ENCODE measurements around the gene C12orf76. TPM values are rescaled to one million over a fixed set of nuclear protein-coding genes. Genes with fewer than 3 reads are reported as not detected.
A peak's percentile ranks its signal among the peaks of the same experiment; 100 is the strongest.

The C12orf76 gene
- total and polyA plus RNA-seq, 9 of the 15 experiments (the other 6 are each of a cell fraction or from before 2014, with no cell fraction given): 6.3 to 38.6 (median 12.3) TPM

GRCh38 chr12:110071967-110072366 is 23.6 kb upstream of the C12orf76 start (continued):
- TF ChIP-seq, protein P1, sequence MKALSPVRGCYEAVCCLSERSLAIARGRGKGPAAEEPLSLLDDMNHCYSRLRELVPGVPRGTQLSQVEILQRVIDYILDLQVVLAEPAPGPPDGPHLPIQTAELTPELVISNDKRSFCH (CRISPR knock-in tag; IDR thresholded peaks at IDR 0.05): no peak
- TF ChIP-seq, protein P1 (tag; IDR thresholded peaks at IDR 0.05): no peak
- TF ChIP-seq KDM1A (IDR thresholded peaks at IDR 0.05) (peak in 1 of 2 experiments; percentile 56; a peak in 2 of 4 replicates), MNT (conservative IDR thresholded peaks at IDR 0.05) (no peak), TCFL5 (CRISPR knock-in tag; conservative IDR thresholded peaks at IDR 0.05) (no peak), ZNF174 (CRISPR knock-in tag; IDR thresholded peaks at IDR 0.05) (no peak), ZNF79 (CRISPR knock-in tag; IDR thresholded peaks at IDR 0.05; ENCODE audit: low read depth) (no peak), HDAC6 (IDR thresholded peaks at IDR 0.05; ENCODE audit: low read depth, low read length) (no peak), YY1 (IDR thresholded peaks at IDR 0.05; ENCODE audit: borderline replicate concordance in 1 of 3, control insufficient read depth in 1 of 3, extremely low read depth in 1 of 3, insufficient read depth in 3 of 3, insufficient read length in 1 of 3, insufficient replicate concordance in 2 of 3, low read depth in 1 of 3, low read length in 2 of 3) (no peak), SMARCA5 (IDR thresholded peaks at IDR 0.05) (peak; percentile 43; the same call in 1 of the 2 replicates), STAT5B (CRISPR knock-in tag; IDR thresholded peaks at IDR 0.05) (no peak), ZC3H11A (IDR thresholded peaks at IDR 0.05; ENCODE audit: low read depth, low read length) (no peak), NCOA2 (IDR thresholded peaks at IDR 0.05; ENCODE audit: partially characterized antibody in 2 of 2) (no peak), SAFB2 (IDR thresholded peaks at IDR 0.05; ENCODE audit: borderline replicate concordance, low read depth, low read length, severe bottlenecking) (no peak)
- TF ChIP-seq, protein P2, sequence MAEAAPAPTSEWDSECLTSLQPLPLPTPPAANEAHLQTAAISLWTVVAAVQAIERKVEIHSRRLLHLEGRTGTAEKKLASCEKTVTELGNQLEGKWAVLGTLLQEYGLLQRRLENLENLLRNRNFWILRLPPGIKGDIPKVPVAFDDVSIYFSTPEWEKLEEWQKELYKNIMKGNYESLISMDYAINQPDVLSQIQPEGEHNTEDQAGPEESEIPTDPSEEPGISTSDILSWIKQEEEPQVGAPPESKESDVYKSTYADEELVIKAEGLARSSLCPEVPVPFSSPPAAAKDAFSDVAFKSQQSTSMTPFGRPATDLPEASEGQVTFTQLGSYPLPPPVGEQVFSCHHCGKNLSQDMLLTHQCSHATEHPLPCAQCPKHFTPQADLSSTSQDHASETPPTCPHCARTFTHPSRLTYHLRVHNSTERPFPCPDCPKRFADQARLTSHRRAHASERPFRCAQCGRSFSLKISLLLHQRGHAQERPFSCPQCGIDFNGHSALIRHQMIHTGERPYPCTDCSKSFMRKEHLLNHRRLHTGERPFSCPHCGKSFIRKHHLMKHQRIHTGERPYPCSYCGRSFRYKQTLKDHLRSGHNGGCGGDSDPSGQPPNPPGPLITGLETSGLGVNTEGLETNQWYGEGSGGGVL (CRISPR knock-in tag; IDR thresholded peaks at IDR 0.05): no peak
- TF ChIP-seq, protein P3, sequence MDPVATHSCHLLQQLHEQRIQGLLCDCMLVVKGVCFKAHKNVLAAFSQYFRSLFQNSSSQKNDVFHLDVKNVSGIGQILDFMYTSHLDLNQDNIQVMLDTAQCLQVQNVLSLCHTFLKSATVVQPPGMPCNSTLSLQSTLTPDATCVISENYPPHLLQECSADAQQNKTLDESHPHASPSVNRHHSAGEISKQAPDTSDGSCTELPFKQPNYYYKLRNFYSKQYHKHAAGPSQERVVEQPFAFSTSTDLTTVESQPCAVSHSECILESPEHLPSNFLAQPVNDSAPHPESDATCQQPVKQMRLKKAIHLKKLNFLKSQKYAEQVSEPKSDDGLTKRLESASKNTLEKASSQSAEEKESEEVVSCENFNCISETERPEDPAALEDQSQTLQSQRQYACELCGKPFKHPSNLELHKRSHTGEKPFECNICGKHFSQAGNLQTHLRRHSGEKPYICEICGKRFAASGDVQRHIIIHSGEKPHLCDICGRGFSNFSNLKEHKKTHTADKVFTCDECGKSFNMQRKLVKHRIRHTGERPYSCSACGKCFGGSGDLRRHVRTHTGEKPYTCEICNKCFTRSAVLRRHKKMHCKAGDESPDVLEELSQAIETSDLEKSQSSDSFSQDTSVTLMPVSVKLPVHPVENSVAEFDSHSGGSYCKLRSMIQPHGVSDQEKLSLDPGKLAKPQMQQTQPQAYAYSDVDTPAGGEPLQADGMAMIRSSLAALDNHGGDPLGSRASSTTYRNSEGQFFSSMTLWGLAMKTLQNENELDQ (CRISPR knock-in tag; IDR thresholded peaks at IDR 0.05; ENCODE audit: borderline replicate concordance): no peak
- TF ChIP-seq, protein P4, sequence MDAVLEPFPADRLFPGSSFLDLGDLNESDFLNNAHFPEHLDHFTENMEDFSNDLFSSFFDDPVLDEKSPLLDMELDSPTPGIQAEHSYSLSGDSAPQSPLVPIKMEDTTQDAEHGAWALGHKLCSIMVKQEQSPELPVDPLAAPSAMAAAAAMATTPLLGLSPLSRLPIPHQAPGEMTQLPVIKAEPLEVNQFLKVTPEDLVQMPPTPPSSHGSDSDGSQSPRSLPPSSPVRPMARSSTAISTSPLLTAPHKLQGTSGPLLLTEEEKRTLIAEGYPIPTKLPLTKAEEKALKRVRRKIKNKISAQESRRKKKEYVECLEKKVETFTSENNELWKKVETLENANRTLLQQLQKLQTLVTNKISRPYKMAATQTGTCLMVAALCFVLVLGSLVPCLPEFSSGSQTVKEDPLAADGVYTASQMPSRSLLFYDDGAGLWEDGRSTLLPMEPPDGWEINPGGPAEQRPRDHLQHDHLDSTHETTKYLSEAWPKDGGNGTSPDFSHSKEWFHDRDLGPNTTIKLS (IDR thresholded peaks at IDR 0.05; ENCODE audit: borderline replicate concordance, low read depth): no peak

Data from K562 (cell line).